Measurements from ENCODE around the gene KCNN4.

KCNN4 gene

GRCh38 chr19:43747557-43748204 lies 33.1 kb downstream of the KCNN4 start:
- DNase-seq: no peak

GRCh38 chr19:43743059-43743458 lies 37.7 kb downstream of the KCNN4 start:
- no peak for DNase-seq

- DNase-seq: no peak
Measured at GRCh38 chr19:43741075-43741825, 39.5 kb downstream of the KCNN4 start.

- no peak for DNase-seq
Measured at GRCh38 chr19:43739439-43740235, 41.1 kb downstream of the KCNN4 start.

- DNase-seq: no peak
Measured at GRCh38 chr19:43738780-43739211, 42.0 kb downstream of the KCNN4 start.

- DNase-seq: no peak
Measured at GRCh38 chr19:43735957-43736356, 44.8 kb downstream of the KCNN4 start.

- DNase-seq: no peak
Measured at GRCh38 chr19:43735013-43735412, 45.8 kb downstream of the KCNN4 start.

- DNase-seq: no peak
Measured at GRCh38 chr19:43731846-43732245, 48.9 kb downstream of the KCNN4 start.

GRCh38 chr19:43731346-43731745 lies 49.4 kb downstream of the KCNN4 start:
- no peak for DNase-seq

GRCh38 chr19:43729919-43730318 lies 50.9 kb downstream of the KCNN4 start:
- no peak for DNase-seq

- no peak for DNase-seq
Measured at GRCh38 chr19:43727593-43727853, 53.2 kb downstream of the KCNN4 start.

GRCh38 chr19:43726736-43727592 lies 53.8 kb downstream of the KCNN4 start:
- no peak for DNase-seq

GRCh38 chr19:43725468-43725867 lies 55.3 kb downstream of the KCNN4 start:
- DNase-seq: no peak

- no peak for DNase-seq
Measured at GRCh38 chr19:43724896-43725295, 55.9 kb downstream of the KCNN4 start.

- no peak for DNase-seq
Measured at GRCh38 chr19:43723588-43723987, 57.2 kb downstream of the KCNN4 start.

GRCh38 chr19:43721469-43722048 lies 59.2 kb downstream of the KCNN4 start:
- no peak for DNase-seq

- no peak for DNase-seq
Measured at GRCh38 chr19:43720936-43721335, 59.8 kb downstream of the KCNN4 start.

GRCh38 chr19:43719918-43720317 lies 60.9 kb downstream of the KCNN4 start:
- no peak for DNase-seq

GRCh38 chr19:43719378-43719868 lies 61.4 kb downstream of the KCNN4 start:
- no peak for DNase-seq

GRCh38 chr19:43718627-43719377 lies 62.0 kb downstream of the KCNN4 start:
- DNase-seq: no peak

Data from NCI-H2029 treated with DMSO at 0.1 percent for 48 hours (cell line).